Measurements from ENCODE around the gene GDF11. TPM values are rescaled to one million over a fixed set of nuclear protein-coding genes. Genes with fewer than 3 reads are reported as not detected.

The GDF11 gene
- polyA plus RNA-seq, 12 donors, result 8.4 to 47.6 (median 13.4) TPM

DNA sequence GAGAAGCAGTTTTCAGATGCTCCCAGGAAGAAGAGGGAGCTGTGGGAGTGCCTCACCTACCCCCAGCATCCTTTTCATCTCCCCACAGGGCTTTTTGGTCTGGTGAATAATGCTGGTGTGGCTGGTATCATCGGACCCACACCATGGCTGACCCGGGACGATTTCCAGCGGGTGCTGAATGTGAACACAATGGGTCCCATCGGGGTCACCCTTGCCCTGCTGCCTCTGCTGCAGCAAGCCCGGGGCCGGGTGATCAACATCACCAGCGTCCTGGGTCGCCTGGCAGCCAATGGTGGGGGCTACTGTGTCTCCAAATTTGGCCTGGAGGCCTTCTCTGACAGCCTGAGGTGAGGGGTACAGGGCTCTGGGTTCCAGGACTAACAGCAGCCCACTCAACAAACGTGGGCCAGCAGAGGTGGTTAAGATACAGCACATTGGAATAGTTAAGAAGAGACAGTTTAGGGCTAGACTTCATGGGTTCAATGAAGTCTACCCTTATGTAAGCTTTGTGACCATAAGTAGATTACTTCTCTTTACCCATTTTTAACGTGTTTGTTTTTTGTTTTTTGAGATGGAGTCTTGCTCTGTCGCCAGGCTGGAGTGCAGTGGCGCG, 21.2 kb upstream of the GDF11 start:
- no peak for DNase-seq

- no peak for DNase-seq
Observed at GRCh38 chr12:55722948-55723347, 20.0 kb upstream of the GDF11 start.

DNA sequence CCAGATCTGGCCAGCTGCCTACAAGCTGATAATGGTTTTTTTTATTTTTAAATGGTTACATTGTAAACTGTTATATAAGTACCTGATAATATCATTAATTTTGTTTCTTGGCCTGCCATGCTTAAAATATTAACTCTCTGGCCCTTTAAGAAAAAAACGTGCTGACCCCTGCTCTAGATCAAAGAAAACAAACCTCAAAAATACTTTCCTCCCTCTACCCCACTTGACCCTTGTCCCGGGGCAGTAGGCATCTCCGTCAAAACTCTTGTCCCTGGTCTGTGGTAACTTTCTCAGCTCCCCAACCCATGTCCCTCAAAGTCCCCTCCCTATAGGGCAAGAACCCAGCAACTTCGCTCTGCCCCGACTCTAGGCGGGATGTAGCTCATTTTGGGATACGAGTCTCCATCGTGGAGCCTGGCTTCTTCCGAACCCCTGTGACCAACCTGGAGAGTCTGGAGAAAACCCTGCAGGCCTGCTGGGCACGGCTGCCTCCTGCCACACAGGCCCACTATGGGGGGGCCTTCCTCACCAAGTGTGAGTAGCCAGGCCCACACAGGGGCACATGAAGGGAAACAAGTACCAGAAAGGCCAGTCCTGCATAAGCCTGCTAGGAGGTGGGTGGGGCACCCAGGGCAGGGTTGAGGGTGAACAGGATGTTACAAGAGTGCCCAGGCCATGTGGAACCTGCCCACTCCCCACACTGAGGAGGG, 19.3 kb upstream of the GDF11 start:
- no peak for DNase-seq

DNA sequence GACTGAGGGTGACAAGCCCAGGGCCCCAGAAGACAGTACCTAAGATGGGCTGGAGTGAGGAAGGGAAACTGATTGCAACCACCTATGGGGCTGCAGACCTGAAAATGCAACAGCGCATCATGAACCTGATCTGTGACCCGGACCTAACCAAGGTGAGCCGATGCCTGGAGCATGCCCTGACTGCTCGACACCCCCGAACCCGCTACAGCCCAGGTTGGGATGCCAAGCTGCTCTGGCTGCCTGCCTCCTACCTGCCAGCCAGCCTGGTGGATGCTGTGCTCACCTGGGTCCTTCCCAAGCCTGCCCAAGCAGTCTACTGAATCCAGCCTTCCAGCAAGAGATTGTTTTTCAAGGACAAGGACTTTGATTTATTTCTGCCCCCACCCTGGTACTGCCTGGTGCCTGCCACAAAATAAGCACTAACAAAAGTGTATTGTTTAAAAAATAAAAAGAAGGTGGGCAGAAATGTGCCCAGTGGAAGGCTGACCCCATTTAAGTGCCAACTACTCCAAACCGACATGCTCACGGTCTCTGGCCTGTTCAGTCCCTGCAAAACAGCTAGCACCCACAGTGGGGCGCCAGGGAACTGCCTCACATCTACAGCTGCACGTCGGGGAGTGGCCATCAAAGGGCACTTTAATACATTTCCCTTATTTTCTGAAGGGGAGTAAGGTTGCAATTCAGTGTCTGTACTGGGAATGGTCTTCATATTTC, 18.5 kb upstream of the GDF11 start:
- DNase-seq, result no peak

- DNase-seq, result no peak
Observed at GRCh38 chr12:55724940-55725309, 18.0 kb upstream of the GDF11 start.

- no peak for DNase-seq
Observed at GRCh38 chr12:55725556-55725955, 17.4 kb upstream of the GDF11 start.

DNA sequence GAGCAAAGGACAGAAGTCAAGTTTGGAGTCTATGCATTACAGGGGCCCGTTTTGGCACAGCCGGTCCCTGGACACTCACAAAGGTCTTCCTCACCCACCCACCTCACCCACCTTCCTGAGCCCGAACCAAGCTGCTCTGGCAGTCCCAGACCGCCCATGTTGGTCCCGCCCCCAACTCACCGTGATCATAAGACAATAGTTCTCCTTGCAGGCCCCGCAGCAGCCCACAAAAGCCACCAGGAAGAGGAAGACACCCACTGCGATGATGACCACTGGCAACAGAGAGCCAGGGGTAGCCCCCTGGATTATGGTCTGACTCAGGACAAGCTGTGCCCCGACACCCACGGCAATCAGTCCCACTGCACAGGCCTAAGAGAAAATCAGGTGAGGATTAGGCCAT, 16.0 kb upstream of the GDF11 start:
- DNase-seq, result no peak

DNA sequence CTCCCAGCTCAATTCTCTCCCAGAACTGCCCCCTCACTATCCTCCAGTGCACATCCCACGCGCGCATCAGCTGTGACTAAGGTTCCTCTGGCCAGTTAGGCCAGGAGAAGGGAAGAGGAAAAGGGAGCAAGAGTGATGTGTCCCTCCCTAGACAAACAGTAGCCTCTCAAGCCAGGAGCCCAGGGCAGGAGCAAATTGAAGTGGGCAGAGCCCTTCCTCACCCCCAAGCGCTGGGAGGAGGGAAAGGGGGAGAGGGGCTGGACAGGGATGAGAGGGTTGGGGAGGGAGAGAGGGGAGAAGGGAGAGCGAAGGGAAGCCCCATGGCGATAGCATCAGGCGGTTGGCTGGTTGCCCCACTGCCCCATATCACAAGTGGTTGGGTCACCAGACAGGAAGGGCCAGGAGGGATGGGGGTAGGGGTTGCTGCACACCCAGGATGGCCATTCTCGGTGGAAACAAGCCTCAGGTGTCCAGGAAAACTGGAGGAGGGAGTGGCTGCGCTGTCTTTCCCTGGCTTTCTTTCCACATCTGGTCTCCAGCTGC, 15.2 kb upstream of the GDF11 start:
- no peak for DNase-seq

DNA sequence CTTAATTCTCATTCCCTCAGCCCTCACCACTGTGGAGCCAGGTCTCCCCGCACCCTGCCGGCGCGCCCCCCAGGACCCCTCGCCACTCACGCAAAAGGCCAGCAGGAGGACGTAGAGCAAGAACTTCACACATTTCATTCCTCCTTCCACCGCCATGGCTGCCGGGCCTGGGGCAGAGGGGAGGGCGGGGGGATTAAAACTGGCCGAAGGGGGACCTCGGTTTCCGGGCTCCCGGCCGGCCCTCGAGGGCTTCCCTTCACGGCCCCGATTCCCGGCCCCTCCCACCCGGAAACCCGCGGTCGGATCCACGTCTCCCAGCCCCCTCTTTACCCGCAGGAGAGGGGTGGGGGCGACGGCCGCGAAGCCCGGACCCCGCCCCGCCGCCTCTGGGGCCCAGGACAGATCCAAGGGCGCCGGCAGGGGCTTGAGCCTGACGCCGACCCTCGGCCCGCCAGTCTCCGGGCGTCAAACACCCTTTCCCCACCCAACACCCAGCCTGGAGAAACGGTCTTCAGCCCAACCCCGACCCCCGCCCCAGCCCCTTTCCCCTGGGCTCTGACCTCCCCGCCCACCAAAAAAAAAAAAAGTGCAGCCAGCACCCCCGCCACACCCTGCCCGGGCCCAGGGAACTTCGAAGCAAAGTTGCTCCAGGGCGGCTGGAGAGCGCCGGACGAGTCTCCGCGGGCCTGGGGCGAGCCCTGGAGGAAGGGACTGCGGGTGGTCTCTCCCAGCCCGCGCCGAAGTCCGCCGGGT, 14.6 kb upstream of the GDF11 start:
- peak; percentile 83 for DNase-seq

- DNase-seq, result peak; percentile 95
Observed at GRCh38 chr12:55728939-55729818, 13.7 kb upstream of the GDF11 start, which contains the start of gene CD63. Gene CD63 (minus strand): TSS chr12:55729009. CDS start chr12:55728341, 668 bp downstream.

DNA sequence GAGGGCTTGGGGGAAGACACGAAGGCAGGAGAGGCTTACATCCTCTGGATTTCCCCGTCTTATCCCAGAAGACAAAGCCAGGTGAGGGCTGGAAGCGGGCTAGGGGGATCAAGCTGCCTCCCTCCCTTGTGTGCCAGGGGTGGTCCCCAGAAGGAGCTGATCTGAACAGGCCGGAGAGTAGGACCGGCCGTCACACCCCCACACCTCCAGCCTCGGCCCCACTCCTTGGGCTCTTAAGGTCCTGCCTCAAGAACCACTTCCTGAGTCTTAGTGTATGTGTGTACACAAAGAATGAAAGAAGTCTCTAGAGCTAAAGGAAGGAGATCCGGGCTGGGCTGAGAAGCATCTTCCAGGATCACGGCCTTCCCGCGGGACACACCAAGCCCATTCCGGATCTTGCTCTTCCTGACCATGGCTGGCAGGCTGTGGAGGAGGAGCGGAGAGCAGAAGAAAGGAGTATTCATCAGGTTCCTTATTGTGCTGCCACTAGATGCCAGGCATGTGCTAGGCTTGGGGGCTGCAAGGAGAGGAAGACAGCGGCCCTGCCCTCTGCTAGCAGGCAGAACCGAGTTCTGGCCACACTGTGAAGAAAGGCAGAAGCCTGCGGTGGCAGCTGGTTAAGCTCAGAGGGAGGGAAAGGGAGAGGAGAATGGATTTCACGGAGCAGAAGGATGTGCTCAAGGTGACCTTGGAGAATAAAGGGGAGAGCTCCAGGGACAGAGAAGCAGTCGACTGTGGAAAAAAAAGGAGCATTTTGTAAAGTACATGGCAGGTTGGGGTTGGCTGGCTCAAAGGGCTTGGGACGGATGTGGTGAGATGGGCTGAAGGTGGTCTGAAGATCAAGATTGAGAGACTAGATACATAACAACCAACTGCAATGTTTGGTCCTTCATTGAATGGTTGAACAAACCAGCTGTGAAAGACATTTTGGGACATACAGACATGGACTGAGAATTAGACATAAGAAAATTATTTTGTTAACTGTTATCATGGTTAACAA, 12.8 kb upstream of the GDF11 start:
- no peak for DNase-seq

DNA sequence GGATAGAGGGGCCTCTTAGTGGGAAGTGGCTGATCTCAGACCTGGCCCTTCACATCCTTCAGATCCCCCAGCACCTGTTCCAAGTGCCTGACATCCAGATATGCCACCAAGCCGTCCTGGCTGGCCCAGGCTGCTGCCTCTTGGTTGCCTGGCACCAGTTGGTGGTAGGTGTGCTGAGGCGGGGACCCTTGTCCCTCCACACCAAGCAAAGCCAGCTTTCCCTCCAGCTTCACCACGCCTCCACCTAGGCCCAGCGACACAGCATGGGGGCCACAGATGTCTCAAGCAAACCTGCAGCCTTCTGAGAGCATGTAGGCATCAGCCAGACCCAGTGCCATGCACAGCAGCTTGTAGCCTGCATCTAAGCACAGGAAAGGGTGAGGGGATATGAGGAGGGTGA, 10.6 kb upstream of the GDF11 start:
- DNase-seq, result no peak

DNA sequence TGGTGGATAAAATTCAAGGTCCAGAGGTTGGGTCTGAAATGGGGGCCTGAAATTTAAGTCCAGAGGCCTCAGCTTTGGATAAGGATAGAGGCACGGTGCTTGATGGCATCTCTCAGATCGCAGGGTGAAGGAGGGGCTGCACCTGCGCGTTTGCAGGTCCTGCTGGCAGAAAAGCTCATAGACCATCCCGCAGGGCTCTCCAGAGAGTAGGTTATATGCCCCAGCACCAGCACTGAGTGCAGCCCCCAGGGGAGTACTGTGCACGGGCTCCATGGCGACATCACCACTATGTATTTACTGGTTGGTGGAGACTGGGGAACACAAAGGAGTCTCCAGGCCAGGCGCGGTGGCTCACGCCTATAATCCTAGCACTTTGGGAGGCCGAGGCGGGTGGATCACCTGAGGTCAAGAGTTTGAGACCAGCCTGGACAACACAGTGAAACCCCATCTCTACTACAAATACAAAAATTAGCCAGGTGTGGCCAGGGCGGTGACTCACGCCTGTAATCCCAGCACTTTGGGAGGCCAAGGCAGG, 9.8 kb upstream of the GDF11 start:
- no peak for DNase-seq

GRCh38 chr12:55733858-55734257, 9.1 kb upstream of the GDF11 start:
- no peak for DNase-seq

GRCh38 chr12:55734595-55734994, 8.3 kb upstream of the GDF11 start:
- no peak for DNase-seq

DNA sequence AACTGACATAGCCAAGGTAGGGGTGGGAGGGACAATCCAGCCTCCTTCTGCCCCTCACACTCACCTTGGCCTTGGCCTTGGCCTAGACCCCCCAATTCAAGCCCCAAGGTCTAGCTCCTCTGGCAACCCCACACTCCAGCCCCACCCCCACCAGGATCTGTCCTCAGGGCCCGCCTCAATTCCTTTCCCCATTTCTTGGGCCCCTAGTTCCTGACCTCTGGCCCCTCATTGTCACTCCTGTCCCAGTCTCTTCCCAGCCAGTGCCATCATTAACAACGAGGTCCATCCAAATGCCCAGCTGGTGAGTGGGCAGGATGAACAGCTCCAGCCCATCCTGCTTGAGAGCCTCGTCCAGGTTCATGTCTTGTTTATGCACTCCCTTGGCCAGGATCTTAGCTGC, 6.8 kb upstream of the GDF11 start:
- DNase-seq, result no peak

DNA sequence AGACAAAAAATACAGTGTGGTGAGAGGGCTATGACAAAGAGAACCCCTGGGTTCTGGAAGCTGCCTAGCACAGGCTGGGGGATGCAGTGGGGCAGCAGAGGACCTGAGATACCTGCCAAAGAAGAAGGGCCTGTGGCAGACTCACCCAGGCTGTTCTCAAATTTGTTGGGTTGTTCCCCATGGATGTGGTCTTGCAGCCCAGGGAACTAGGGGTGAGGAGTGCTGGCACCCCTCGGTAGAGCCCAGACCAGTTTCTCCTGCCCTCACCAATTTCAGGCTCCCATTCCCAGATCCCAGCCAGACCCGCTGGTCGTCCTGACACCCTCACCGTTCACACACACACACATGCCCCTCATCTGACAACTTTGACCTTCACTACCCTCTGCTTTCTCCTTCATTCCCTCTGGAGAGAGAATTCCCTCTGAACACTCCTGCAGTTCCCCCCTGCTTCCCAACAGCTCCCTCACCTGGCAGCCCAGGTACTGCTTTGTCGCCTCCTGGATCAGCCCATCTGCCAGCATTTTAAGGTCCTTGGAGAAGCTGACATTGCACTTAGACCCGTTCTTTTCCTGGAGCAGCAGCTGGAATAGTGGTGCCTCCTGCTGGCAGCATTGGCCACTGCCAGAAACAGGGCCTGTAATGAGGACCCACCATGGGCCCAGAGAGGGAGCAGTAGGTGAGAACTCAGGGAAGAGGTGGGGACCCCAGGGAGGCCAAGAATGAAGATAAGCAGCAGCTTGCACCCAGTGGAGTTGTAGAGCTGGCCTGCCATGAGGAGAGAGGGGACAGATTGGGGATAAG, 5.9 kb upstream of the GDF11 start:
- no peak for DNase-seq

- DNase-seq, result no peak
Observed at GRCh38 chr12:55737581-55738122, 5.3 kb upstream of the GDF11 start.
